ENCODE data around the gene GPR141.

GPR141 gene

GRCh38 chr7:37683246-37684120, at the start of gene GPR141:
Gene GPR141 (plus strand): TSS chr7:37683766. CDS start chr7:37740394, 56,628 bp downstream.
- peak in 2 of 42 donors; percentile 23 to 50 for DNase-seq

GRCh38 chr7:37635346-37635745, 48.2 kb upstream of the GPR141 start:
- intact Hi-C loops (cut with DNase I): no loop called here
- no peak for DNase-seq

More at GRCh38 chr7:37683246-37684120, at the start of gene GPR141:
- intact Hi-C loops (cut with DNase I): no loop called here

GRCh38 chr7:37642028-37642540, 41.5 kb upstream of the GPR141 start:
- intact Hi-C loops (cut with DNase I): no loop called here

GRCh38 chr7:37643876-37644275, 39.7 kb upstream of the GPR141 start:
- intact Hi-C loops (cut with DNase I): no loop called here
- peak in 3 of 42 donors; percentile 5 to 28 (median 22) for DNase-seq

More at GRCh38 chr7:37642028-37642540, 41.5 kb upstream of the GPR141 start:
- no peak for DNase-seq

- intact Hi-C loops (cut with DNase I): no loop called here
- no peak for DNase-seq
Measured at GRCh38 chr7:37645282-37646050, 38.1 kb upstream of the GPR141 start.

GRCh38 chr7:37656913-37657530, 26.5 kb upstream of the GPR141 start:
- intact Hi-C loops (cut with DNase I): no loop called here
- no peak for DNase-seq

GRCh38 chr7:37657816-37658215, 25.8 kb upstream of the GPR141 start:
- intact Hi-C loops (cut with DNase I): no loop called here

GRCh38 chr7:37659971-37660565, 23.5 kb upstream of the GPR141 start:
- intact Hi-C loops (cut with DNase I): no loop called here
- DNase-seq: no peak

More at GRCh38 chr7:37657816-37658215, 25.8 kb upstream of the GPR141 start:
- no peak for DNase-seq

- no peak for DNase-seq
- intact Hi-C loops (cut with DNase I): no loop called here
Measured at GRCh38 chr7:37660614-37661013, 23.0 kb upstream of the GPR141 start.

GRCh38 chr7:37663693-37664092, 19.9 kb upstream of the GPR141 start:
- DNase-seq: no peak
- intact Hi-C loops (cut with DNase I): no loop called here

- intact Hi-C loops (cut with DNase I): no loop called here
- no peak for DNase-seq
Measured at GRCh38 chr7:37665352-37666022, 18.1 kb upstream of the GPR141 start.

- DNase-seq: no peak
- intact Hi-C loops (cut with DNase I): no loop called here
Measured at GRCh38 chr7:37666026-37666799, 17.4 kb upstream of the GPR141 start.

- no peak for DNase-seq
- intact Hi-C loops (cut with DNase I): no loop called here
Measured at GRCh38 chr7:37669818-37670217, 13.7 kb upstream of the GPR141 start.

- intact Hi-C loops (cut with DNase I): no loop called here
- DNase-seq: no peak
Measured at GRCh38 chr7:37670436-37670835, 13.1 kb upstream of the GPR141 start.

- intact Hi-C loops (cut with DNase I): no loop called here
- DNase-seq: no peak
Measured at GRCh38 chr7:37671876-37672275, 11.7 kb upstream of the GPR141 start.

GRCh38 chr7:37672926-37673325, 10.6 kb upstream of the GPR141 start:
- intact Hi-C loops (cut with DNase I): no loop called here
- no peak for DNase-seq

- no peak for DNase-seq
- intact Hi-C loops (cut with DNase I): no loop called here
Measured at GRCh38 chr7:37673523-37673922, 10.0 kb upstream of the GPR141 start.

GRCh38 chr7:37674531-37674930, 9.0 kb upstream of the GPR141 start:
- peak in 1 of 42 donors; percentile 7 for DNase-seq
- intact Hi-C loops (cut with DNase I): no loop called here

All from head of caudate nucleus (tissue), 42 donors.